Stimulated activated CD8-positive, alpha-beta memory T cell treated with anti-CD3 and anti-CD28 coated beads, Interleukin-12 subunit alpha, Interleukin-12 subunit beta, amount 100 ng/mL, for 4 hours (primary cell): Measurements from ENCODE around the gene CCDC40.

Source experiments
- DNase-seq: peaks from one replicate; pipeline ENCODE4 v3.0.0-alpha.2; 2020; ENCODE audit warnings: low read depth

Gene CCDC40

GRCh38 chr17:80103449-80104085, 67.1 kb downstream of the CCDC40 start:
- no peak for DNase-seq

- no peak for DNase-seq
Measured at GRCh38 chr17:80104321-80104955, 68.0 kb downstream of the CCDC40 start.

- DNase-seq = no peak
Measured at GRCh38 chr17:80104956-80105375, 68.5 kb downstream of the CCDC40 start.

GRCh38 chr17:80105762-80106161, 69.3 kb downstream of the CCDC40 start:
- no peak for DNase-seq

- DNase-seq = no peak
Measured at GRCh38 chr17:80106176-80106575, 69.7 kb downstream of the CCDC40 start.

GRCh38 chr17:80106751-80107150, 70.3 kb downstream of the CCDC40 start:
- no peak for DNase-seq

GRCh38 chr17:80107231-80108021, 71.0 kb downstream of the CCDC40 start:
- DNase-seq = no peak

GRCh38 chr17:80108036-80108971, 71.9 kb downstream of the CCDC40 start:
- no peak for DNase-seq

GRCh38 chr17:80109066-80109660, 72.7 kb downstream of the CCDC40 start:
- no peak for DNase-seq

- no peak for DNase-seq
Measured at GRCh38 chr17:80109713-80110446, 73.4 kb downstream of the CCDC40 start.

- no peak for DNase-seq
Measured at GRCh38 chr17:80110447-80110812, 74.0 kb downstream of the CCDC40 start.

GRCh38 chr17:80110927-80111701, 74.7 kb downstream of the CCDC40 start:
- DNase-seq = no peak

GRCh38 chr17:80111702-80112470, 75.4 kb downstream of the CCDC40 start:
- no peak for DNase-seq

- no peak for DNase-seq
Measured at GRCh38 chr17:80112471-80113032, 76.1 kb downstream of the CCDC40 start.

- DNase-seq = no peak
Measured at GRCh38 chr17:80113033-80113484, 76.6 kb downstream of the CCDC40 start.

GRCh38 chr17:80114758-80115157, 78.3 kb downstream of the CCDC40 start:
- DNase-seq = no peak

GRCh38 chr17:80115159-80115558, 78.7 kb downstream of the CCDC40 start:
- DNase-seq = no peak

- no peak for DNase-seq
Measured at GRCh38 chr17:80116276-80116920, 80.0 kb downstream of the CCDC40 start.
